Left renal cortex interstitium (tissue), 4 donors: ENCODE data around the gene DIPK1B. TPM values are rescaled to one million over a fixed set of nuclear protein-coding genes. Genes with fewer than 3 reads are reported as not detected.
"Not testable (repeated sequence)": the region's sequence is repeated elsewhere in the genome, so short reads cannot be mapped to it uniquely, and the experiment has no call there.

Experiments
- DNase-seq, 4 donors: peaks; one replicate each; pipeline ENCODE4 v3.0.0-alpha.2; 2013; ENCODE audit warnings: low read depth in 4 of 4, low spot score in 2 of 4, missing footprints in 1 of 4
- polyA plus RNA-seq, 4 donors: library from polyadenylated mRNA; unstranded; fragments of 120-200 nt; gene quantifications; one replicate each; pipeline ENCODE4 v1.2.1, GENCODE V29; 2013; ENCODE audit not compliant: insufficient read length in 4 of 4

Gene DIPK1B
- polyA plus RNA-seq, 4 donors, result 28.5 to 47.3 (median 40.1) TPM

DNA sequence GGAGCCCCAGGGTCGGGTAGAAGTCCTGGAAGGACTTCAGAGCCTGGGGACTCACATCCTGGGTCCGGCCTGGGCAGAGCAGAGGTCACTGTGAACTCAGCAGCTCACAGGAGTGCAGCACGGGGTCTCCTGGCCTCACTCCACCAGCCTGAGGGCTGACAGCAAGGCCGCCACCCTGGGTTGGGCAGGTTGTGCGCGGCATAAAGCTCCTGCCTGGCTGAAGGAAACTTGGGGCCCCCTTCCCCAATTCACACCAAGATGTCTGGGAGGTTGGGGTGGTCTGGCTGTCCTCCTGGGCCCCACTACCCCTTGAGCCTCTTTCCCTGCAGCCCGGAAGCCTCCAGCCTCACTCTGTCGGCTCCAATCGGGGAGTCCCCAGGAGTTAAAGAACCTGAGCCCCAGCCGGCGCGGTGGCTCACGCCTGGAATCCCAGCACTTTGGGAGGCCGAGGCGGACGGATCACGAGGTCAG is 49.9 kb downstream of the DIPK1B start:
- DNase-seq, result no peak

- no peak for DNase-seq
Observed at GRCh38 chr9:136762915-136763648, 50.7 kb downstream of the DIPK1B start.

GRCh38 chr9:136763649-136764035 is 51.3 kb downstream of the DIPK1B start:
- DNase-seq, result no peak

DNA sequence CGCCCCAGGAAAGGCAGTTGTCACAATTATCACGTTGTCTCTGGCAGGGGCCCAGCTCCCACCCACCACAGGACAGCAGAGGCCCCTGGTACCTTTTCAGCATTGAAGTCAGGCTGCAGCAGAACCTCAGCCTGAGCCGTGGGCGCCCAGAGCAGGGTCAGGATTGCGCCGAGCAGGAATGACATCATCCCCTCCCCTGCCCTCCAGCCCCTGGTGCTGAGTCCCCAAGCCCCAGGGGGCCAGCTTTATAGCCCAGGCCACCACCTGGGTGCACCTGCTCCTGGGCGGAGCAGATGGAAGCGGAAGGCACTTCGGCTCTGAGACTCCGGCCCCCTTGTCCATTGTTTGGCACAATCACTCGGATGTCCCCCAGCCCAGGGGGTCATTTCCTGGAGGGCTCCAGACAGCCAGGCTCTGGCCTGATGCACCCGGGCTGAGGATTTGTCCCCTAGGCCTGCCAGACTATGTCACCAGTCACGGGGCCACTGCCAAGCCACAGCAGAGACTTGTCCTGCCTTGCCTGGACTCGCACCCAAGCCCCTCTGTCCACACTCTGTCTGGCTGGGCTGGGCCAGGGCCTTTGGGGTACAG is 52.0 kb downstream of the DIPK1B start, which contains the start of gene LCN15:
TSS of gene LCN15 (minus strand) at position 218 of the 591 bp plus-strand sequence. CDS start at position 188, 30 bp downstream.
- DNase-seq, result no peak

- DNase-seq, result no peak
Observed at GRCh38 chr9:136765041-136765440, 52.7 kb downstream of the DIPK1B start.

DNA sequence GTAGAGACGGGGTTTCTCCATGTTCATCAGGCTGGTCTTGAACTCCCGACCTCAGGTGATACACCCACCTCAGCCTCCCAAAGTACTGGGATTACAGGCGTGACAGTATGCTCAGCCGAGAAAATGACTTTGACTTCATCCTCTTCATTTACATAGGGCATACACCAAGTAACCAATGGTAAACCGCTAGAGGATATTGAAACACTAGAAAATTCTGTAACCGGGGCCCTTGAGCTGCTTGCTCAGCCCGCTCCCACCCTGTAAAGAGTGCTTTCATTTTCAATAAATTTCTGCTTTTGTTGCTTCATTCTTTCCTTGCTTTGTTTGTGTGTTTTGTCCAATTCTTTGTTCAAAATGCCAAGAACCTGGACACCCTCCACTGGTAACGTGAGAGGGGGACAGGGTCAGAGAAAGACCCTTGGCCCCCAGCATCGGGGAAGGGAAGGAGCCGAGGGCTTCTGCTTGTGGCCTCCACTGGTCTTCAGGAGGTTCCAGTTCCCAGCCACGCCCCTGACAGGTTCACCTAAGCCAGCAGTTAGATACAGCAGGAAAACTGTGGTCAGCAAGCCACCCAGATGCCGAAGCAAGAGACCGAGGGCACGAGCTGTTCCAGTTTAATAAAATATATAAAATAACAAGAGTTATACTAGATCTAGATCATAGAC is 53.5 kb downstream of the DIPK1B start:
- not testable (repeated sequence) for DNase-seq

- not testable (repeated sequence) for DNase-seq
Observed at GRCh38 chr9:136766410-136767120, 54.2 kb downstream of the DIPK1B start.

DNA sequence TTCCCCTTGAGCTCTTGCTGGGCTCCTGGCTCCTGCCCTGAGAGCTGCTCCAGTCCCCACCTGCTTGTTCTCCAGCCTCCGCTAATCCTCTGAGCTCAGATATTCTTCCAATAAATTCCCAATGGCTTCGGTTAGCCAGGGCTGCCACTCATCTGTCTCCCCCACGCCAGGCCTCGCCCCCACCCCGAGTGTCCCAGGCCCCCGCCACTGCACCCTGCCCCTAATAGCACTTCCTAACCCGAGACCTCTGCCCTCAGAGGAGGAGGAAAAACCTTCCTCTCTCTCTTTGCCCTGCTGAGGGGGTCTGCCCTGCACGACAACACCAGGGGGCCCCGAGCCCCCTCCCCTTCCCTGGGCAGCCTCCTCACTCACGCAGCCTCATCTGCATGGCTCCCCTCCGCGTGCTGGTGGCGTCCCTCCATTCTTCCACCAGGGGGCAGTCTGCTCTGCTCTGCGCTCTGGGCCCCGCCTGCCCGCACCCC is 57.4 kb downstream of the DIPK1B start:
- DNase-seq, result no peak

- no peak for DNase-seq
Observed at GRCh38 chr9:136771907-136772415, 59.6 kb downstream of the DIPK1B start.

DNA sequence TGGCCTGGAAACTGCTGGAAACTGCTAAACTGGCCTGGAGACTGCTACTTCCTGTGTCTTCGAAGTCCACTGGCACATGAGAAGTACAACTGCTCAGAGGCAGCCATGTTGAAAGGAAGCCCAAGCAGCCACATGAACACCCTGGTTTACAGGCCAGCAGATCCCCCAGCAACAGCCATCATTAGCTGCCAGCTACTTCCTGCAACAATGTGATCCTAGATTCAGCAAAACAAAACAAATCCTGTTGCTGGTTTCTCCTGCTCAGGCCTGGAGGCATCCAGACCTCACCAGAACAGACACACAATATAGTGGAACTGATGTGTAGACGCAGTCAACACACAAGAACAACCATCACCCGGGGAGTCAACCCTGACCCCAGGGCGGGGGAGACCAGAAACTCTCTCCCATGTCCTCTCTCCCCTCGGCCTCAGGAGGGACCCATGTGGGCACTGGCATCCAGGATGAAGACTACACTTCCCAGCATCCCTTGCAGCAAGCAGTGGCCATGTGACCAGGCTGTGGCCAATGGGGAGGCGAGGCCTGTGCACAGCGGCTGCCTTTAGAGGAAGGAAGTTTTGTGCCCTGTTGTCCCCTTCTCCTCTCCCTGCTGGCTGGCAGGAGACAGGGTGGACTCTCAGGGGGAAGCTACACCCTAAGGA is 61.1 kb downstream of the DIPK1B start:
- no peak for DNase-seq

Other genes with a start within 250 kb of the DIPK1B start
- gene SEC16A, start 229.5 kb upstream of the DIPK1B start, polyA plus RNA-seq, result 10 to 100 TPM; 51.9 to 68.5 (median 62.4) TPM
- 10 to 100 TPM; 19.8 to 47.5 (median 34.2) TPM for gene NOTCH1, start 166.5 kb upstream of the DIPK1B start, polyA plus RNA-seq
- gene EGFL7, start 49.7 kb upstream of the DIPK1B start, polyA plus RNA-seq, result 10 to 100 TPM; 50.5 to 85.7 (median 72.4) TPM
- gene AGPAT2, start 25.1 kb upstream of the DIPK1B start, polyA plus RNA-seq, result 10 to 100 TPM; 39.4 to 61.8 (median 52.5) TPM
- 1 to 10 TPM in 3 of 4 donors, under 1 TPM in 1; 0.47 to 2.0 (median 1.4) TPM for gene LCN10, start 30.4 kb downstream of the DIPK1B start, polyA plus RNA-seq
- not detected for gene LCN6, start 36.0 kb downstream of the DIPK1B start, polyA plus RNA-seq
- gene LCN8, start 45.7 kb downstream of the DIPK1B start, polyA plus RNA-seq, result under 1 TPM in 3 of 4 donors, not detected in 1; 0.25 to 0.55 (median 0.49) TPM
- under 1 TPM; 0.07 to 0.17 (median 0.12) TPM for gene LCN15, start 51.9 kb downstream of the DIPK1B start, polyA plus RNA-seq
- gene TMEM141, start 78.8 kb downstream of the DIPK1B start, polyA plus RNA-seq, result 100 to 1,000 TPM in 1 of 4 donors, 10 to 100 TPM in 3; 68.8 to 101 (median 78.3) TPM
- gene CCDC183, start 83.8 kb downstream of the DIPK1B start, polyA plus RNA-seq, result 1 to 10 TPM; 3.7 to 7.7 (median 5.4) TPM
- gene RABL6, start 95.4 kb downstream of the DIPK1B start, polyA plus RNA-seq, result 10 to 100 TPM; 55.1 to 83.6 (median 75.9) TPM
- gene AJM1, start 129.9 kb downstream of the DIPK1B start, polyA plus RNA-seq, result 1 to 10 TPM in 3 of 4 donors, under 1 TPM in 1; 0.68 to 1.8 (median 1.3) TPM
- 100 to 1,000 TPM in 3 of 4 donors, 10 to 100 TPM in 1; 60.1 to 135 (median 115) TPM for gene PHPT1, start 136.8 kb downstream of the DIPK1B start, polyA plus RNA-seq
- 10 to 100 TPM in 2 of 4 donors, 1 to 10 TPM in 2; 3.5 to 13.4 (median 8.9) TPM for gene MAMDC4, start 139.8 kb downstream of the DIPK1B start, polyA plus RNA-seq
- gene EDF1, start 153.7 kb downstream of the DIPK1B start, polyA plus RNA-seq, result 100 to 1,000 TPM; 342 to 455 (median 391) TPM
- 10 to 100 TPM; 11.2 to 17.9 (median 14.8) TPM for gene TRAF2, start 173.9 kb downstream of the DIPK1B start, polyA plus RNA-seq
- 10 to 100 TPM; 37.8 to 69.9 (median 60.6) TPM for gene FBXW5, start 232.2 kb downstream of the DIPK1B start, polyA plus RNA-seq
- 1 to 10 TPM in 2 of 4 donors, under 1 TPM in 2; 0.51 to 1.2 (median 1.0) TPM for gene C8G, start 232.7 kb downstream of the DIPK1B start, polyA plus RNA-seq
- gene LCN12, start 239.7 kb downstream of the DIPK1B start, polyA plus RNA-seq, result 10 to 100 TPM; 15.7 to 53.5 (median 30.7) TPM